SU-DHL-6 (cell line): ENCODE measurements around the gene MYO19.

Experiments used
- EZH2phosphoT487 ChIP-seq: fragments of 200-600 bp; sonication (generic), shearing (Covaris generic); conservative IDR thresholded peaks from 2 replicates; pipeline ENCODE4 v1.6.1; 2018; ENCODE audit warnings: mild to moderate bottlenecking, antibody characterized with exemption, low read length, moderate library complexity, mixed read lengths
- TF ChIP-seq, protein P1 (sequence below): fragments of 200-600 bp; sonication (generic); IDR thresholded peaks from one replicate; pipeline ENCODE4 v1.5.1; 2017; ENCODE audit warnings: antibody characterized with exemption, mild to moderate bottlenecking, low read length, moderate library complexity; ENCODE audit not compliant: insufficient read depth, poor library complexity, severe bottlenecking

DNA sequence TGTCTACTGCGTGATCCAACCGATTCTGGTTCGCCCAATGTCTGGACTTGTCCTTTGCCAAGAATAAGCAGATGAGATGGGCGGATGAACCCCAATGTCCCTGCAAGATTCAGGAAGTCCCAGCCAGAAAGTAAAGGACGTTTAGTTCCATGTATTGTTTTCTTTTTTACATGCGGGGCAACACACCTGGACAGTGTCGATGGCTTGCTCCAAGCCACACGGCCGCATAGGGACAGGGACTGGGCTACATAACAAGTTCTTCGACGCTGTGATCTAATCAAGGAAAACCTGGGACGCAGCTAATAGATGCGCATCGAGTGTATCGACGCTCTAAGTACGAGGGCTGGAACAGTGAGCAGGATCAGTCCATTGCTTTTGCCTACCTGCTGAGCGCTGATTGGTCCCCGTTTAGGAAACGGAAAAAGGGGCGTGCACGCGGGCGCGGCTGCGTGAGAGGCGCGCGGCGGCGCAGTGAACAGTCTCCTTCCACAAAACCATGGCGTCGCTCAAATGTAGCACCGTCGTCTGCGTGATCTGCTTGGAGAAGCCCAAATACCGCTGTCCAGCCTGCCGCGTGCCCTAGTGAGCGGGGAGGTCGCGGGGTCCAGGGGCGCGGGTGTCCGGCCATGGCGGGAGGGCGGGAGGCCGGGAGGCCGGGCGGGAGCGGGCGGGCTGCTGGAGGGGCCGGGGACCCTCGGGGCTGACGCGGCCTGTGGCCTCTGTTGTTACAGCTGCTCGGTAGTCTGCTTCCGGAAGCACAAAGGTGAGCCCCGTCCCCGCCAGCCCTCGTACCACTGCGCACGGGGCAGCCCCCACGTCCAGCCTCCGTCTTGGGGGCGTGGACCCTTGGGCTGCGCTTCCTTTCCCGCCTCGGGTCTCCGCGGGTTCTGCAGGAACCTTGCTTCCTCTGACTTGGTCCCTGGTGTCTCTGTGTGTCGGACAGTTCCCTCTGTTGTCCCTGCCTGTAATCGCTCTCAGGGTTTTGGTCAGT, 48.2 kb downstream of the MYO19 start, which contains the start of gene ZNHIT3:
- TF ChIP-seq, protein P1, sequence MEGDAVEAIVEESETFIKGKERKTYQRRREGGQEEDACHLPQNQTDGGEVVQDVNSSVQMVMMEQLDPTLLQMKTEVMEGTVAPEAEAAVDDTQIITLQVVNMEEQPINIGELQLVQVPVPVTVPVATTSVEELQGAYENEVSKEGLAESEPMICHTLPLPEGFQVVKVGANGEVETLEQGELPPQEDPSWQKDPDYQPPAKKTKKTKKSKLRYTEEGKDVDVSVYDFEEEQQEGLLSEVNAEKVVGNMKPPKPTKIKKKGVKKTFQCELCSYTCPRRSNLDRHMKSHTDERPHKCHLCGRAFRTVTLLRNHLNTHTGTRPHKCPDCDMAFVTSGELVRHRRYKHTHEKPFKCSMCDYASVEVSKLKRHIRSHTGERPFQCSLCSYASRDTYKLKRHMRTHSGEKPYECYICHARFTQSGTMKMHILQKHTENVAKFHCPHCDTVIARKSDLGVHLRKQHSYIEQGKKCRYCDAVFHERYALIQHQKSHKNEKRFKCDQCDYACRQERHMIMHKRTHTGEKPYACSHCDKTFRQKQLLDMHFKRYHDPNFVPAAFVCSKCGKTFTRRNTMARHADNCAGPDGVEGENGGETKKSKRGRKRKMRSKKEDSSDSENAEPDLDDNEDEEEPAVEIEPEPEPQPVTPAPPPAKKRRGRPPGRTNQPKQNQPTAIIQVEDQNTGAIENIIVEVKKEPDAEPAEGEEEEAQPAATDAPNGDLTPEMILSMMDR = no peak
- TF ChIP-seq EZH2phosphoT487 = no peak
